ENCODE results near the gene INTS14. TPM values are rescaled to one million over a fixed set of nuclear protein-coding genes. Genes with fewer than 3 reads are reported as not detected.

INTS14 gene
- total RNA-seq, 1 experiment from 2014 or later = 41.2 TPM

DNA sequence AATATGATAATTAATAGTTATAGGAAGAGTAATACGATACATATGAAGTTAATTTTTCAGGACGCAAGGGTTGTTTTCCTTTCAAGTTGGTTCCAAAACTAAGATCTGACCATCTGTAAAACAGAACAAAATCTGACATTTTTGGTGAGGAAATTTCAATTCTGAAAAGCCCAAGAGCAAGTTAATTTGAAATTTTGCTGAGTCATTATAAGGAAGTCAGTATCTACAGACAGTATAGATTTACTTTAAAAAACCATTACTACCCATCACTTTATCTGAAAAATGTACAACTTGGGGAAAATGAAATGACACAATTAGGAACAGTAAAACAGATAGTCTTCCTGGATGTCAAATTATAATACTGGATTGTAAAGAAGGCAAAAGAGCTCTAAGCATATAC, 12.5 kb downstream of the INTS14 start:
- no peak for DNase-seq (ENCODE audit: low read depth, low spot score)
- Histone ChIP-seq H3K36me3 (ENCODE audit: control insufficient read depth, insufficient read depth, low read length) (peaks cover 32% of the 10 kb centered on the region), H3K27ac (ENCODE audit: low read length) (no peak overlapping the region), H3K4me1 (ENCODE audit: control insufficient read depth, insufficient read depth, low read length) (no peaks in the 10 kb centered on the region), H3K27me3 (ENCODE audit: control insufficient read depth, insufficient read depth, low read length) (no peaks in the 10 kb centered on the region), H3K4me3 (ENCODE audit: low read depth in 2 of 2, low read length in 2 of 2) (no peak overlapping the region), H3K9me3 (ENCODE audit: control insufficient read depth, insufficient read depth, low read depth, low read length) (no peaks in the 10 kb centered on the region)
- in situ Hi-C loops (cut with HindIII; ENCODE audit: low pct_unique_long_range_greater_than_20kb, low sequenced_read_pairs) = no loop called here
- ChIA-PET CTCF (no interaction called here), POLR2A (no interaction called here)
- TSS peak; percentile 40 for BruUV-seq (replicated peaks)
- no peak for ATAC-seq
- intact Hi-C loops (cut with micrococcal nuclease; ENCODE audit: unreplicated experiment) = no loop called here
- TF ChIP-seq SIN3A (IDR thresholded peaks at IDR 0.05; ENCODE audit: borderline replicate concordance, insufficient read depth, low read depth, low read length) (no peak), POLR2AphosphoS5 (IDR thresholded peaks at IDR 0.05; ENCODE audit: low read depth, low read length) (no peak), TCF7L2 (IDR thresholded peaks at IDR 0.05; ENCODE audit: low read depth, low read length) (no peak)
- TF ChIP-seq, protein P1, sequence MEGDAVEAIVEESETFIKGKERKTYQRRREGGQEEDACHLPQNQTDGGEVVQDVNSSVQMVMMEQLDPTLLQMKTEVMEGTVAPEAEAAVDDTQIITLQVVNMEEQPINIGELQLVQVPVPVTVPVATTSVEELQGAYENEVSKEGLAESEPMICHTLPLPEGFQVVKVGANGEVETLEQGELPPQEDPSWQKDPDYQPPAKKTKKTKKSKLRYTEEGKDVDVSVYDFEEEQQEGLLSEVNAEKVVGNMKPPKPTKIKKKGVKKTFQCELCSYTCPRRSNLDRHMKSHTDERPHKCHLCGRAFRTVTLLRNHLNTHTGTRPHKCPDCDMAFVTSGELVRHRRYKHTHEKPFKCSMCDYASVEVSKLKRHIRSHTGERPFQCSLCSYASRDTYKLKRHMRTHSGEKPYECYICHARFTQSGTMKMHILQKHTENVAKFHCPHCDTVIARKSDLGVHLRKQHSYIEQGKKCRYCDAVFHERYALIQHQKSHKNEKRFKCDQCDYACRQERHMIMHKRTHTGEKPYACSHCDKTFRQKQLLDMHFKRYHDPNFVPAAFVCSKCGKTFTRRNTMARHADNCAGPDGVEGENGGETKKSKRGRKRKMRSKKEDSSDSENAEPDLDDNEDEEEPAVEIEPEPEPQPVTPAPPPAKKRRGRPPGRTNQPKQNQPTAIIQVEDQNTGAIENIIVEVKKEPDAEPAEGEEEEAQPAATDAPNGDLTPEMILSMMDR (IDR thresholded peaks at IDR 0.05) = no peak
- TF ChIP-seq, protein P2, sequence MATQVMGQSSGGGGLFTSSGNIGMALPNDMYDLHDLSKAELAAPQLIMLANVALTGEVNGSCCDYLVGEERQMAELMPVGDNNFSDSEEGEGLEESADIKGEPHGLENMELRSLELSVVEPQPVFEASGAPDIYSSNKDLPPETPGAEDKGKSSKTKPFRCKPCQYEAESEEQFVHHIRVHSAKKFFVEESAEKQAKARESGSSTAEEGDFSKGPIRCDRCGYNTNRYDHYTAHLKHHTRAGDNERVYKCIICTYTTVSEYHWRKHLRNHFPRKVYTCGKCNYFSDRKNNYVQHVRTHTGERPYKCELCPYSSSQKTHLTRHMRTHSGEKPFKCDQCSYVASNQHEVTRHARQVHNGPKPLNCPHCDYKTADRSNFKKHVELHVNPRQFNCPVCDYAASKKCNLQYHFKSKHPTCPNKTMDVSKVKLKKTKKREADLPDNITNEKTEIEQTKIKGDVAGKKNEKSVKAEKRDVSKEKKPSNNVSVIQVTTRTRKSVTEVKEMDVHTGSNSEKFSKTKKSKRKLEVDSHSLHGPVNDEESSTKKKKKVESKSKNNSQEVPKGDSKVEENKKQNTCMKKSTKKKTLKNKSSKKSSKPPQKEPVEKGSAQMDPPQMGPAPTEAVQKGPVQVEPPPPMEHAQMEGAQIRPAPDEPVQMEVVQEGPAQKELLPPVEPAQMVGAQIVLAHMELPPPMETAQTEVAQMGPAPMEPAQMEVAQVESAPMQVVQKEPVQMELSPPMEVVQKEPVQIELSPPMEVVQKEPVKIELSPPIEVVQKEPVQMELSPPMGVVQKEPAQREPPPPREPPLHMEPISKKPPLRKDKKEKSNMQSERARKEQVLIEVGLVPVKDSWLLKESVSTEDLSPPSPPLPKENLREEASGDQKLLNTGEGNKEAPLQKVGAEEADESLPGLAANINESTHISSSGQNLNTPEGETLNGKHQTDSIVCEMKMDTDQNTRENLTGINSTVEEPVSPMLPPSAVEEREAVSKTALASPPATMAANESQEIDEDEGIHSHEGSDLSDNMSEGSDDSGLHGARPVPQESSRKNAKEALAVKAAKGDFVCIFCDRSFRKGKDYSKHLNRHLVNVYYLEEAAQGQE (IDR thresholded peaks at IDR 0.05; ENCODE audit: insufficient read depth in 1 of 2, low read depth in 2 of 2, low read length in 1 of 2) = no peak

DNA sequence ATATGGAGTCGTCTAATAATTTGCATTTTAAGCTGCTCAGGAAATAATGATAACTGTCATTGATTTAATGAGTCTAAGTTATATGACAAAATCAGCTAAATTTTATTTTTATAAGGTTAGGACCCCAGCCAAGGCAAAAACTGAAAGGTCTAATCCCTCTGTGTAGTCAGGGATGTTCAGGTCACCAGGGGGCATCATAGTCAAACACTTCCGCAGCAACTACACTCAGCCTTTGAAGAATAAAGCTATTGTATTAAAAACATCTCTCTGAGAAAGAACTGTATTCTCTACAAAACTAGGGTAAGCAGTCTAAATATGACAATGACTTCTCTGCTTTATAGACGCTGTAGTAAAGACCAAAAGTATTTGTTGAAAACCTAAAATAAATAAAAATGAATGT, 15.0 kb downstream of the INTS14 start:
- BruUV-seq (replicated peaks) = no TSS peak
- DNase-seq (ENCODE audit: low read depth, low spot score) (no peak), ATAC-seq (no peak)
- Histone ChIP-seq H3K36me3 (ENCODE audit: control insufficient read depth, insufficient read depth, low read length) (peaks cover 39% of the 10 kb centered on the region), H3K27ac (ENCODE audit: low read length) (no peak overlapping the region), H3K9me3 (ENCODE audit: control insufficient read depth, insufficient read depth, low read depth, low read length) (no peaks in the 10 kb centered on the region), H3K27me3 (ENCODE audit: control insufficient read depth, insufficient read depth, low read length) (no peaks in the 10 kb centered on the region), H3K4me1 (ENCODE audit: control insufficient read depth, insufficient read depth, low read length) (no peaks in the 10 kb centered on the region), H3K4me3 (ENCODE audit: low read depth in 2 of 2, low read length in 2 of 2) (no peak overlapping the region)
- TF ChIP-seq, protein P1 (IDR thresholded peaks at IDR 0.05) = peak; percentile 48; the same call in 1 of the 2 replicates
- no peak for TF ChIP-seq POLR2AphosphoS5 (IDR thresholded peaks at IDR 0.05; ENCODE audit: low read depth, low read length)
- in situ Hi-C loops (cut with HindIII; ENCODE audit: low pct_unique_long_range_greater_than_20kb, low sequenced_read_pairs) (no loop called here), intact Hi-C loops (cut with micrococcal nuclease; ENCODE audit: unreplicated experiment) (no loop called here)
- ChIA-PET CTCF (interaction anchor here (0.6 kb wide), 2 partner anchors 195 to 241 kb away, joined by 3 to 4 read pairs; no protein-coding TSS in a partner anchor), POLR2A (interaction anchor here (0.6 kb wide), 1 partner anchor 275 kb away, joined by 3 read pairs; no protein-coding TSS in a partner anchor)

All from Panc1 (cell line).